Heart right ventricle (tissue), 16 donors: Measurements from ENCODE around the gene NSD1. TPM values are rescaled to one million over a fixed set of nuclear protein-coding genes. Genes with fewer than 3 reads are reported as not detected.

ENCODE experiments used
- ATAC-seq, 8 donors: fragments of 200-7000 bp; cut with Tn5 transposase; one replicate each; pipeline ENCODE4 v1.9.1; 2020; ENCODE audit warnings: mild to moderate bottlenecking in 8 of 8, moderate library complexity in 8 of 8, moderate number of reproducible peaks in 1 of 8
- DNase-seq, 2 donors: peaks; one replicate each; pipeline ENCODE4 v3.0.0-alpha.2; 2020
- H3K27ac ChIP-seq, 10 donors: fragments of 200-600 bp; sonication (generic) in 2 of 10; one replicate each; pipeline versions ENCODE4 v1.5.0 to v1.8.0; 2020 to 2022; ENCODE audit warnings: mild to moderate bottlenecking in 3 of 10
- H3K27me3 ChIP-seq, 7 donors: fragments of 200-600 bp; one replicate each; pipeline ENCODE4 v1.8.0; 2021 to 2022; ENCODE audit warnings: mild to moderate bottlenecking in 2 of 7
- H3K36me3 ChIP-seq, 9 donors: fragments of 200-600 bp; sonication (generic) in 1 of 9; one replicate each; pipeline versions ENCODE4 v1.5.0 to v1.8.0; 2020 to 2022; ENCODE audit warnings: mild to moderate bottlenecking in 2 of 9
- H3K4me1 ChIP-seq, 9 donors: fragments of 200-600 bp; sonication (generic) in 1 of 9; one replicate each; pipeline versions ENCODE4 v1.5.0 to v1.8.0; 2020 to 2022; ENCODE audit warnings: mild to moderate bottlenecking in 4 of 9
- H3K4me3 ChIP-seq, 10 donors: fragments of 200-600 bp; sonication (generic) in 2 of 10; one replicate each; pipeline versions ENCODE4 v1.5.0 to v1.8.0; 2020 to 2022; ENCODE audit warnings: mild to moderate bottlenecking in 7 of 10, moderate library complexity in 2 of 10
- H3K9me3 ChIP-seq, 11 donors: fragments of 200-600 bp in 10 of 11; sonication (generic) in 2 of 11; one replicate each; pipeline versions ENCODE4 v1.5.0 to v1.8.0; 2013 to 2022; ENCODE audit warnings: mild to moderate bottlenecking in 2 of 11, control low read depth in 1 of 11, moderate library complexity in 1 of 11
- WGBS, 2 donors: extraction: QIAGEN DNeasy Blood & Tissue Kit; methylation state at CpG; one replicate each; pipeline ENCODE4 v1.1.7; 2013; ENCODE audit warnings: inconsistent platforms in 1 of 2; 5-methylcytosine and 5-hydroxymethylcytosine counted together
- intact Hi-C, 10 donors: fragments of 100-400 bp; cut with DNase I; formaldehyde crosslinking; loops; one replicate each; pipeline versions ENCODE4 v1.11.1 to v1.14.2; 2022
- polyA plus RNA-seq, 2 donors: library from polyadenylated mRNA; stranded (reverse); fragments of 200-250 nt; gene quantifications; one replicate each; pipeline ENCODE4 v1.2.3, GENCODE V29; 2013
- total RNA-seq, 10 donors: library from RNA; stranded (reverse); fragmentation: NEBNext Ultra II Directional in 3 of 10; extraction: Animal tissue kit (Norgen Biotek cat#: 25700) in 3 of 10; gene quantifications; one replicate each; pipeline versions ENCODE4 v1.2.1 to v1.2.4, GENCODE V29; 2021 to 2023
- TF ChIP-seq, protein P1 (sequence below), 9 donors: fragments of 200-600 bp; sonication (generic) in 2 of 9; IDR thresholded peaks; one replicate each; pipeline versions ENCODE4 v1.5.0 to v1.8.0; 2021 to 2022; ENCODE audit warnings: antibody characterized with exemption in 9 of 9, mild to moderate bottlenecking in 5 of 9, moderate library complexity in 1 of 9
- donor health status: Arrhythmogenic right ventricular cardiomyopathy.
- donor health status: ischemic (EF 13 %, LVEDD 7.1; RV severe dilation, severe dysfunction).
- donor health status: healthy with polysubstance abuse.
- donor health status: DM: no; HTN: yes; CAD: no.
- donor health status: DM: no; HTN: no; CAD: no.
- donor health status: ischemic (EF 25% LVEDD 6.9; RV normal size, moderate dysfunction).
- donor health status: ischemic (EF 25% LVEDD 5.7; RV mildly dilated, moderate dysfunction).
- donor health status: healthy.
- donor health status: DM: yes; HTN: yes; CAD: no.
- donor health status: Ischemic cardiomyopathy.
- donor health status: ischemic (EF 35%, LVEDD 5.7; RV mildly dilated, moderate dysfunction).
- donor health status: nonischemic (EF 11% LVEDD 7.7; RV severe dilation, severe dysfunction).
- donor health status: DM: yes; HTN: yes; CAD: no.
- donor health status: PGD.
- donor health status: ischemic (EF 29% LVEDD 5.4; RV normal size, mild dysfunction).
- donor health status: nonischemic (EF 23%, LVEDD 6.1; RV moderate dilation, normal function).

Gene NSD1
- total and polyA plus RNA-seq, 12 donors: 5.6 to 62.9 (median 47.1) TPM

DNA sequence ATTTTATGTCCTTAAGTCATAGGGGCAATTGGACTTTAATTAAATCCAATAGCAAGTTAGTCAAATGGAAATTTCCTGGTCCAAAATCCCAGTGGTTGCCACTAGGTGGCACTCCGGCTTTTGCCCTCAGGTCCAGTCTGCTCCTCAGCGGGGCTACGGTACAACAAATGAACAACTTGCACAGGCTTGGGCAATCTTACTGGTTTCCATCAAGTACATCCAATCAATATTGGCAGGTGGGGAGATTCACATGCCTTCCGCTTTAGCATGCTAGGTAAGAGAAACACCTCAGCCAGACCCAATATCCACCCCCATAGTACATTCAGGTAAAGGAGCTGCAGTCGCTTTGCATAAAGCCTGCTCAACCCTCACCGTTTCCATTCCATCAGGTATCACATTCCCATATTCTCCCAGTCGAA is 184.4 kb downstream of the NSD1 start:
- Histone ChIP-seq H3K27me3 (no peaks in the 10 kb centered on the region), H3K4me1 (peaks cover 0 to 14% (median under 1%) of the 10 kb centered on the region in 9 donors), H3K36me3 (peaks cover 0 to 16% (median 0%) of the 10 kb centered on the region in 9 donors), H3K4me3 (no peak overlapping the region), H3K9me3 (no peaks in the 10 kb centered on the region), H3K27ac (no peak overlapping the region)
- TF ChIP-seq, protein P1, sequence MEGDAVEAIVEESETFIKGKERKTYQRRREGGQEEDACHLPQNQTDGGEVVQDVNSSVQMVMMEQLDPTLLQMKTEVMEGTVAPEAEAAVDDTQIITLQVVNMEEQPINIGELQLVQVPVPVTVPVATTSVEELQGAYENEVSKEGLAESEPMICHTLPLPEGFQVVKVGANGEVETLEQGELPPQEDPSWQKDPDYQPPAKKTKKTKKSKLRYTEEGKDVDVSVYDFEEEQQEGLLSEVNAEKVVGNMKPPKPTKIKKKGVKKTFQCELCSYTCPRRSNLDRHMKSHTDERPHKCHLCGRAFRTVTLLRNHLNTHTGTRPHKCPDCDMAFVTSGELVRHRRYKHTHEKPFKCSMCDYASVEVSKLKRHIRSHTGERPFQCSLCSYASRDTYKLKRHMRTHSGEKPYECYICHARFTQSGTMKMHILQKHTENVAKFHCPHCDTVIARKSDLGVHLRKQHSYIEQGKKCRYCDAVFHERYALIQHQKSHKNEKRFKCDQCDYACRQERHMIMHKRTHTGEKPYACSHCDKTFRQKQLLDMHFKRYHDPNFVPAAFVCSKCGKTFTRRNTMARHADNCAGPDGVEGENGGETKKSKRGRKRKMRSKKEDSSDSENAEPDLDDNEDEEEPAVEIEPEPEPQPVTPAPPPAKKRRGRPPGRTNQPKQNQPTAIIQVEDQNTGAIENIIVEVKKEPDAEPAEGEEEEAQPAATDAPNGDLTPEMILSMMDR (IDR thresholded peaks at IDR 0.05): peak; percentile 72 to 91 (median 85)
- 32 to 33% methylated on average over 7 of the region's 7 CpGs for WGBS, 2 donors
- ATAC-seq (peak in 7 of 8 donors; percentile 45 to 67 (median 57)), DNase-seq (peak in 1 of 2 donors; percentile 70)
- intact Hi-C loops: loop anchor here in 7 of 10 donors (2.0 to 10.0 kb wide), 9 partner anchors 34 to 187 kb away; partner anchors contain the start of genes DOK3 (in 1 of the 7), LMAN2 (in 1 of the 7) and PDLIM7 (in 1 of the 7)

DNA sequence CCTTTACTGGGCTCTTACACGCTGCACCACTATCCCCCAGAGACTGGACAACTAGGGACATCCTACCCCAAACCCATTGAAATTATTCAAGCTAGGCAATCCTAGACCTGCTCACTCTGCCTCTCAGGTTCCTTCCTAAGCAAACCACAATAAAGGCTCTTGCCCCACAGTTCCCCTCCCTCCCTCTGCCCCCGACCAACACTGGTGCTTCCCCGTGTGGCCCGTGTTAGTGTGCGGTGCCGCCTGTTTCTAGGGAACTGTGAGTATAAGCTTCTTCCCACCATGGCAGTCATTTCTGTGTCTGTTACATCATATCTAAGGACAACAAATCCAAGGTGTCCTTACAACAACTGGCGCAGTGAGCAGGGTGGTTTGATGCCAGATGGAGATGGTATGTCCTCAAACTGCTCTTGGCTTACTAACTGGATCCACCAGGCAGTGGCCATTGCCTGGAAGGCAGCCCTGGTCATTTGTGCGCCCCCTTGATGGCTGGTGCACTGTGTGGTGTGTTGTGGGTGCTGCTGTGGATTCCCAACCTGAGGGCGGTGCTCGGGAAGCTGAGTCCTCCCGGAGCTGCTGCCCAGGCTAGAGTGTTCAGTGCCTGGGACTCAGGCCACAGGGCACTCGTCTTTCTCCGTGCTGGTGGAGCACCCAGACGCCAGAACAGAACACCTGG is 186.5 kb downstream of the NSD1 start:
- ATAC-seq: no peak
- Histone ChIP-seq H3K27me3 (no peaks in the 10 kb centered on the region), H3K27ac (no peak overlapping the region), H3K9me3 (no peaks in the 10 kb centered on the region), H3K4me1 (peaks cover 0 to 11% (median 0%) of the 10 kb centered on the region in 9 donors), H3K4me3 (no peak overlapping the region), H3K36me3 (peaks cover 0 to 20% (median 0%) of the 10 kb centered on the region in 9 donors)
- intact Hi-C loops: loop anchor here in 8 of 10 donors (2.0 to 10.0 kb wide), 10 partner anchors 32 to 185 kb away; partner anchors contain the start of genes DOK3 (in 1 of the 8), LMAN2 (in 1 of the 8) and PDLIM7 (in 1 of the 8)
- TF ChIP-seq, protein P1 (IDR thresholded peaks at IDR 0.05): no peak
- 96 to 97% methylated on average over 14 of the region's 14 CpGs for WGBS, 2 donors
- no peak for DNase-seq

DNA sequence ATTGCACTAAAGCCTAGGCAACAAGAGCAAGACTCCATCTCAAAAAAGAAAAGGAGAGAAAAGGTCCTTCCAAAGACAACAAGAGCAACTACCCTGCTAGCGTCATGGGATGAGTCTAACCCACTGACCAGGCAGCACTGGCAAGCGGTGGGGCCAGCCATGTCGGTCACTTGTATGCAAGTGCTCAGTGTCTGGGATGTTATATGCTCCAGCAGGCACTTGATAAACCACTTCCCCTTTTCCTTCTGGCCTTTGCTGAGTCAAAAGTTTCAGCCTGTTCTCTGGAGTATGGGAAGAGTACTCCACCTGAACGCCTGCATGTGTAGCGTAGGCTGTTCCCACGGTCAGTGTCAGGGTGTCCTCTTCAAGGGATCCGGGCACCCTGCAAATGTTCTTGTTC is 187.3 kb downstream of the NSD1 start:
- Histone ChIP-seq H3K27ac (no peak overlapping the region), H3K4me3 (no peak overlapping the region), H3K9me3 (no peaks in the 10 kb centered on the region), H3K36me3 (peaks cover 0 to 20% (median 0%) of the 10 kb centered on the region in 9 donors), H3K27me3 (no peaks in the 10 kb centered on the region), H3K4me1 (peaks cover 0 to 11% (median 0%) of the 10 kb centered on the region in 9 donors)
- 86 to 91% methylated on average over 7 of the region's 7 CpGs for WGBS, 2 donors
- intact Hi-C loops: loop anchor here in 1 of 10 donors (10.0 kb wide), 1 partner anchor 54 kb away; no protein-coding TSS in a partner anchor
- no peak for DNase-seq
- TF ChIP-seq, protein P1 (IDR thresholded peaks at IDR 0.05): no peak
- peak in 3 of 8 donors; percentile 30 to 50 (median 48) for ATAC-seq

DNA sequence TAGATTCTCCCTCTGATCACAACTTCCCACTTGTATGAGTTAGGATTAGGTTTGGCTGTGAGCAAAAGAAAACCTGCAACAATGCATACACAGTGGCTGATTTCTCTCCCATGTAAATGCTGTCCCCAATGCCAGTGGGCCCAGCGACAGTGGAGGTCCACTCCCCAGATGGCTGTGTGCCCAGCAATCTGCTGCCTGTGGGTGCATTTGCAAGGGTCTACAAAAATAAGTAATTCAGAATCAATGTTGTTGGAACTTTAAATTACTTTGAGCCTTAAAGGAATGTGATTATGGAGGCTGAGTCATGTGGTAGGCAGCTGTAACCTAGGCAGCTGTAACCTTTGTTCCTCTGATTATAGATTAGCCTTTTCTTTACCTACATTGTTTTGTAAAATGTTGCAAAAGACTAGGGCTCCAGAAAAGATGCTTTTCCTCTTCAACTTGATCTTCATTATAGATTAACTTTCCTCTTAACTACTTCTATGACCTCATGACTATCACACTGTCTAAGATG is 192.4 kb downstream of the NSD1 start:
- no peaks in the 10 kb centered on the region for H3K27me3 ChIP-seq
- DNase-seq (no peak), ATAC-seq (no peak)
- peaks cover 0 to 26% (median 0%) of the 10 kb centered on the region in 9 donors for H3K36me3 ChIP-seq
- H3K9me3 ChIP-seq: no peaks in the 10 kb centered on the region
- H3K4me1 ChIP-seq: peaks cover 0 to 17% (median 11%) of the 10 kb centered on the region in 9 donors
- H3K4me3 ChIP-seq: no peak overlapping the region
- WGBS, 2 donors: 89 to 91% methylated on average over 1 of the region's 1 CpG
- no peak overlapping the region for H3K27ac ChIP-seq
- TF ChIP-seq, protein P1 (IDR thresholded peaks at IDR 0.05): no peak
- intact Hi-C loops: loop anchor here in 2 of 10 donors (5.0 to 10.0 kb wide), 2 partner anchors 46 to 49 kb away; no protein-coding TSS in a partner anchor
